GM12874 (cell line): ENCODE data around the gene EDN1.

Source experiments
- TF ChIP-seq, protein P1 (sequence below): IDR thresholded peaks from 2 replicates; pipeline ENCODE4 v1.5.1; 2011; ENCODE audit warnings: low read depth, mild to moderate bottlenecking, control low read depth, low read length, moderate library complexity; ENCODE audit not compliant: insufficient read depth

Gene EDN1

DNA sequence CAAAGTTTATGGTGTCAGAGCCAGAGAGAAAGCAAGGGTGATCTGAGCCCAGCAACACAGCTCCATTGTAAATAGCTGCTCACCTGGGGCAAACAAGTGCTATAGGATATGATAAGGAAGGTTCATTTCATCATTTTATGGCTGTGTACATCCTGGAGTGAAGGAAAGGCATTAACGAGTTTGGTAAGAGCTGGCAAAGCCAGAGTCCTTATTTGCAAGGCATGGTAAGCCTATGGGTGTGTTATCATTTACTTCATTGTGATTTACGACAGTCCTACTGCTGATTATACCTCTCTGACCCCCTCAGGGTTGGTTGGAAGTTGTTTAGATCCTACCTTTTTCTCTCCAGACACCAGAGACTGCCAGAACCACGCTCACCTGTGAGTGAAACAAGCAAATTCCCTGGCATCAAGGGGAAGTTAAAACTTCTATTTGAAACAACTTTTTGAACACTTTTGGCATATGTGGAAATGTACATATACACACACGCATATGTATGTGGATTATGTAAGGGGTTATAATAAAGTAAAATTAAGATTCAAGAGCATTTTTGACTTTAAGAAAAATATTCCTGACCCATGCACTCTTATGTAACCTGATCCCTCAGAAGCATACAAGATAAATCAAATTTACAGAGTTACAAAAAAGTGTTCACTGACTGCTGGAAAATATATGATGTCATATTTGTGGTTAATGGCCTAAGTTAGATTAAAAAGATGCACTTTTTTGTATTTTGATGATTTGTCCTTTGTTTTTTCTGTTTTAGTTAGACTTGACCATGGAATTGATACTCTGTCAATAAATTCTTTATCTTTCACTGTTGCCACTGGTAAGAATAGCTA is 40.4 kb upstream of the EDN1 start:
- TF ChIP-seq, protein P1, sequence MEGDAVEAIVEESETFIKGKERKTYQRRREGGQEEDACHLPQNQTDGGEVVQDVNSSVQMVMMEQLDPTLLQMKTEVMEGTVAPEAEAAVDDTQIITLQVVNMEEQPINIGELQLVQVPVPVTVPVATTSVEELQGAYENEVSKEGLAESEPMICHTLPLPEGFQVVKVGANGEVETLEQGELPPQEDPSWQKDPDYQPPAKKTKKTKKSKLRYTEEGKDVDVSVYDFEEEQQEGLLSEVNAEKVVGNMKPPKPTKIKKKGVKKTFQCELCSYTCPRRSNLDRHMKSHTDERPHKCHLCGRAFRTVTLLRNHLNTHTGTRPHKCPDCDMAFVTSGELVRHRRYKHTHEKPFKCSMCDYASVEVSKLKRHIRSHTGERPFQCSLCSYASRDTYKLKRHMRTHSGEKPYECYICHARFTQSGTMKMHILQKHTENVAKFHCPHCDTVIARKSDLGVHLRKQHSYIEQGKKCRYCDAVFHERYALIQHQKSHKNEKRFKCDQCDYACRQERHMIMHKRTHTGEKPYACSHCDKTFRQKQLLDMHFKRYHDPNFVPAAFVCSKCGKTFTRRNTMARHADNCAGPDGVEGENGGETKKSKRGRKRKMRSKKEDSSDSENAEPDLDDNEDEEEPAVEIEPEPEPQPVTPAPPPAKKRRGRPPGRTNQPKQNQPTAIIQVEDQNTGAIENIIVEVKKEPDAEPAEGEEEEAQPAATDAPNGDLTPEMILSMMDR, result no peak

DNA sequence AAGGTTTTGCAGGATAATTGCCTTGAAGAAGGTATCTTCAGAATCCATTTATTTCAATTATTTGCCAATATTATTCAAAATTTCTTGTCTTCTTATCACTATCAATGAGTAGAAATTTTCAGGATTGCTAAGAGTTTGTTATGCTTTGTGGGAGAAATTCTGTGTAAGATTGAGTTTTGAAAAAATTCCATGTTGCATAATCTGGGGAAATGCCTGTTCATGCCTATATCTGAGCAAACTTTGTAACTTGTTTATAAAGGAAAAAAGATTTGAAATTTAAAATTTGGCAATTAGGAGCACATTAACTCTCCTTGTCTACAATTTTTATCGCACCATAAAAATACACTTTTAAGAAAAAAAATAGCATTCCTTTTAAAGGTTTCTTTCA is 39.8 kb upstream of the EDN1 start:
- TF ChIP-seq, protein P1, result no peak

DNA sequence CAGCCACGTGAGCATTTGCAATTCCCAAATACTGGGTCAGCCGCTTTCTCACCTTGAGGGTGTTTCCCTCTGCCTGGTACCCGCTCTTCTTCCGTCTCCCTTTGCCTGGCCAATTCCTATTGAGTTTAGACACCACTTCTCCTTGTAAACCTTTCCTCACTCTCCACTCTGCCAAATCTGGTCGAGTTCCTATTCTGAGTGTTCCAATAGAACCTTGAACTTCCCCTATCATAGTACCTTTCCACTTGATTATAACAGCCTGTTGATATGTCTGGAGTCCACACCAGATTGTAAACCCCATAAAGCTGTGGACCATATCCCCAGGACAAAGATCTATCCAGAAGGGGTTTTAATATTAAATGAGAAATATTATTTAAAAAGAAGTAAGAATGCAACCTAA is 36.0 kb upstream of the EDN1 start:
- TF ChIP-seq, protein P1, result no peak

DNA sequence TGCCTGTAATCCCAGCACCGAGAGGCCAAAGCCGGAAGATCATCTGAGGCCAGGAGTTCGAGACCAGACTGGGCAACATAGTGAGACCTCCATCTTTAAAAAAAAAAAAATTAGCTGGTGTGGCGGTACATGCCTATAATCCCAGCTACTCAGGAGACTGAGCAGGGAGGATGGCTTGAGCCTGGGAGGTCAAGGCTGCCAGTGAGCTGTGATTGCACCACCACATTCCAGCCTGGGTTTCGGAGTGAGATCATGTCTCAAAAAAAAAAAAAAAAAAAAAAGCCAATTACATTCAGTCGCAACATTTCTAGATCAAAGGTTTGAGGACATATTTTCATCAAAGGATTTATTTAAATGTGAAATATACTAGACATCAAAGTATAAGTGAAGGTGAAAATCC is 32.0 kb upstream of the EDN1 start:
- TF ChIP-seq, protein P1, result no peak

DNA sequence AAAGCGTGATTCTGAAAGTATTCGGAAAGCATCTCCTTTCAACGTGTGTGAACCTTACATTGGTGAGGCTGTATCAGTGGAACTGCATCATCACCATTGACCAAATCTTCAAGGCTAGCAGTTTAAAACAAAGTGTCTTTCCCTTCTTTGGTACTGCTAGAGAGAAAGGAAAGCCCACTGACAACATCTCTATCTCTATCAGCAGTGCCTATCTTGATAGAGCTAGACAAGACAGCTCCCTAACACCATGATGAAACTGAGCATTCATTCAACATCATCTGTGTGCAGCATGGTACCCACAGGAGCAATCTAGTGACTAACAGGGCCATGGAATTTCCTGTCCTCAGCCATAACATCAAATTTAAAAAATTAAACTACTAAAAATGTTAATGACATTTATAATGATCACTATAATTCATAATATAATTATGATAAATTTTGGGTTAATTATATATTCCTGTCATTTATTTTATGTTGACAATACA is 31.5 kb upstream of the EDN1 start:
- TF ChIP-seq, protein P1, result no peak

DNA sequence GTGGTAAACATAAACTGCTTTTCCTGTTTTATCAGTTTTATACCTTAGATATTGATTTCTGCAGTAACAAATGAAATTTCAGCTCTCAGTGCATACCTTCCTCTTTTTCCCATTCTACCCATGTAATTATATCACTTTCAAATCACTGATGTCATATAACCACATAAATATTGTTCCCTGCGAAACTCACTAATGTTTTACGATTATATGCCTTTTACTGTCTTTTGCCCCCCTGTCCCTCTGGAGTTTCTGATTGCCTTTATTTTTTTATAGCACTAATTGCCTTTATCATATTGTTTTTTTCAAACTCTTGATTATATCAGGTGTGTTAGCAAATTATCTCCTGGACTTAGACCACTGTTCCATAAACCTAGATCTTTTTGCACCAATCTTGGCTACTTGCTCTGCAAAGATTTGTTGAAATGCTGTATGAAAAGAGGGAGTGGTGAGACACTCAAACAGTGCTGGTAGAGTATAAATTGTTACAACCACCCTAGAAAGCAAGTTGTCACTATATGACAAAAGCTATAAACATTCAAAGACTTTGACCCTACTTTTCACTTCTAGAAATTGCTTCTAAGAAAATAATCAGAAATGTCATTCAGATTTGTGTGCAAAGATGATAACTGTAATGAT is 29.6 kb upstream of the EDN1 start:
- TF ChIP-seq, protein P1, result no peak

DNA sequence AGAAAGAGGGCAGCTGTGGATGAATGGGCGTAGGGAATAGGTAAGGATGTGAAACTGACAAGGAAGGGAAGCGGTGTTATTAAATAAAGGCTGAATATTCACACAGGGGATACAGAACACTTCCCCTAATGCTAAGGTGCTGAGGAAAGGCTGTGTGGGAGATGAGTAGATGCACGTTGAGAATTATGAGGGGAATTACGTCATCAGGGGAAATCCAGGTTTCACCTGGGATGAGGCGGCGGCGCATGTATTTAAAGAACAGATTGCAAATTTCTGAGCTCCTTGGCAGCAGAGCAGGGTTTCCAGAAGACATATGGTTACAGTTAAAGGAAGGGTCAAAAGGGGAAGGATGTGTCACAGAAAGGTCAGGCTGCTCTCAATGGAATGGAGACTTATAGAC is 28.7 kb upstream of the EDN1 start:
- TF ChIP-seq, protein P1, result no peak
